GM23248 (cell line): Measurements from ENCODE around the gene RBMS3.

Source experiments
- EZH2 ChIP-seq: fragments of 200-600 bp; sonication (generic); IDR thresholded peaks from 2 replicates; pipeline ENCODE4 v1.6.1; 2018; ENCODE audit warnings: antibody characterized with exemption, mild to moderate bottlenecking; ENCODE audit not compliant: insufficient read depth, poor library complexity, severe bottlenecking
- EZH2phosphoT487 ChIP-seq: fragments of 200-600 bp; sonication (generic); IDR thresholded peaks from 2 replicates; pipeline ENCODE4 v1.6.1; 2018; ENCODE audit warnings: antibody characterized with exemption, moderate library complexity, mild to moderate bottlenecking, low read depth; ENCODE audit not compliant: insufficient read depth

- TF ChIP-seq EZH2phosphoT487: no peak
- no peak for TF ChIP-seq EZH2
These were observed 491.6 kb downstream of the RBMS3 start for GRCh38 chr3:29772436-29772835.
